HCT116 (cell line): ENCODE results near the gene PPM1F. TPM values are rescaled to one million over a fixed set of nuclear protein-coding genes. Genes with fewer than 3 reads are reported as not detected.

Experiments
- ATAC-seq: fragments of 200-7000 bp; cut with Tn5 transposase; 2 replicates; pipeline ENCODE4 v1.9.1; 2020; ENCODE audit warnings: mild to moderate bottlenecking, moderate library complexity
- BruUV-seq: library from RNA; stranded (reverse); fragments of 400-500 nt; replicated peaks from 2 replicates; lab custom pipeline; 2021; lab: Mats Ljungman, UMichigan
- CTCF ChIA-PET: fragments of 300-600 bp; sonication (Branson Sonifier 250); formaldehyde crosslinking; loops from one replicate; lab custom pipeline; 2021; ENCODE audit warnings: antibody characterized with exemption; lab: Charles Lee
- POLR2A ChIA-PET: fragments of 300-600, 350-600 bp; sonication (Branson Sonifier 250); formaldehyde crosslinking; loops from one replicate; lab custom pipeline; 2021; ENCODE audit warnings: antibody characterized with exemption; lab: Charles Lee
- RAD21 ChIA-PET, 2 experiments: fragments of 300-600 bp; sonication (Branson Sonifier 250); formaldehyde crosslinking; loops; one replicate each; lab custom pipeline; 2023; ENCODE audit warnings: low total read pairs in 2 of 2; ENCODE audit not compliant: uncharacterized antibody in 2 of 2, unreplicated experiment in 2 of 2, low non-redundant PET in 1 of 2; lab: Charles Lee
- DNase-seq: peaks from one replicate; pipeline ENCODE4 v3.0.0-alpha.2; 2010; ENCODE audit warnings: low read depth, low spot score
- H2AFZ ChIP-seq: fragments of 200-600 bp; shearing (Covaris generic), sonication (generic); 2 replicates; pipeline ENCODE4 v1.6.1; 2017; ENCODE audit warnings: low read depth, mixed run types, mixed read lengths, antibody characterized with exemption, low read length; ENCODE audit not compliant: poor library complexity, severe bottlenecking
- H3K27ac ChIP-seq: 2 replicates; pipeline ENCODE4 v1.5.1; 2012; ENCODE audit warnings: low read depth, low read length
- H3K27me3 ChIP-seq: fragments of 200-600 bp; sonication (generic); 2 replicates; pipeline ENCODE4 v1.6.1; 2016; ENCODE audit warnings: mixed run types, low read length, mixed read lengths; ENCODE audit not compliant: insufficient read depth
- H3K36me3 ChIP-seq, 2 experiments: fragments of 200-500 bp in 1 of 2; fragments of 200-600 bp in 1 of 2; sonication (Bioruptor generic) in 1 of 2; sonication (generic) in 1 of 2; 2 replicates each; pipeline versions ENCODE4 v1.5.1 to v1.6.1; 2014 to 2016; ENCODE audit warnings: low read length in 2 of 2, inconsistent platforms in 1 of 2, mixed read lengths in 1 of 2, mixed run types in 1 of 2; ENCODE audit not compliant: insufficient read depth in 2 of 2, control insufficient read depth in 1 of 2
- H3K4me1 ChIP-seq, 2 experiments: fragments of 200-600 bp in 1 of 2; sonication (generic) in 1 of 2; 2 replicates each; pipeline versions ENCODE4 v1.5.1 to v1.6.1; 2012 to 2017; ENCODE audit warnings: low read length in 2 of 2, inconsistent platforms in 1 of 2, mild to moderate bottlenecking in 1 of 2, mixed read lengths in 1 of 2, mixed run types in 1 of 2, moderate library complexity in 1 of 2; ENCODE audit not compliant: insufficient read depth in 2 of 2, control insufficient read depth in 1 of 2
- H3K4me2 ChIP-seq: fragments of 200-600 bp; sonication (generic); 2 replicates; pipeline ENCODE4 v1.6.1; 2017; ENCODE audit warnings: mixed run types, low read length, mixed read lengths
- H3K4me3 ChIP-seq, 2 experiments: fragments of 200-600 bp in 1 of 2; sonication (generic) in 1 of 2; replicated peaks in 1 of 2; 2 replicates each; pipeline ENCODE4 v1.5.1; 2011 to 2016; ENCODE audit warnings: low read length in 2 of 2, control low read depth in 1 of 2, low read depth in 1 of 2, mild to moderate bottlenecking in 1 of 2, mixed read lengths in 1 of 2, mixed run types in 1 of 2
- H3K79me2 ChIP-seq: fragments of 200-600 bp; sonication (generic); 2 replicates; pipeline ENCODE4 v1.6.1; 2017; ENCODE audit warnings: mild to moderate bottlenecking, mixed run types, low read length, moderate library complexity, mixed read lengths; ENCODE audit not compliant: insufficient read depth
- H3K9ac ChIP-seq: fragments of 200-600 bp; sonication (generic); 2 replicates; pipeline ENCODE4 v1.6.1; 2016; ENCODE audit warnings: low read length, mixed read lengths
- H3K9me2 ChIP-seq: fragments of 200-600 bp; sonication (generic), shearing (Covaris generic); 2 replicates; pipeline ENCODE4 v1.6.1; 2017; ENCODE audit warnings: mixed run types, mild to moderate bottlenecking, moderate library complexity; ENCODE audit not compliant: insufficient read depth
- H3K9me3 ChIP-seq, 2 experiments: fragments of 200-500 bp in 1 of 2; fragments of 200-600 bp in 1 of 2; sonication (Bioruptor generic) in 1 of 2; sonication (generic) in 1 of 2; 2 replicates each; pipeline ENCODE4 v1.6.1; 2014 to 2017; ENCODE audit warnings: low read length in 2 of 2, mixed read lengths in 2 of 2, inconsistent platforms in 1 of 2, low read depth in 1 of 2, mild to moderate bottlenecking in 1 of 2, mixed run types in 1 of 2, moderate library complexity in 1 of 2; ENCODE audit not compliant: control insufficient read depth in 1 of 2, insufficient read depth in 1 of 2
- H4K20me1 ChIP-seq: fragments of 200-600 bp; sonication (generic), shearing (Covaris generic); 2 replicates; pipeline ENCODE4 v1.6.1; 2017; ENCODE audit warnings: mixed run types, mild to moderate bottlenecking, moderate library complexity; ENCODE audit not compliant: insufficient read depth
- ATF3 ChIP-seq: IDR thresholded peaks from 2 replicates; pipeline ENCODE4 v1.6.1; 2012
- CBX3 ChIP-seq: IDR thresholded peaks from 2 replicates; pipeline ENCODE4 v1.6.1; 2012; ENCODE audit warnings: low read depth
- CEBPB ChIP-seq: IDR thresholded peaks from 2 replicates; pipeline ENCODE4 v1.6.1; 2012; ENCODE audit warnings: low read depth
- CTCF ChIP-seq, 3 experiments: fragments of 200-600 bp in 1 of 3; sonication (generic) in 1 of 3; IDR thresholded peaks in 2 of 3; conservative IDR thresholded peaks in 1 of 3; 2 replicates each; pipeline ENCODE4 v1.5.1; 2012 to 2017; ENCODE audit warnings: low read depth in 2 of 3, low read length in 2 of 3, antibody characterized with exemption in 1 of 3, borderline replicate concordance in 1 of 3, control low read depth in 1 of 3, mild to moderate bottlenecking in 1 of 3, mixed read lengths in 1 of 3, mixed run types in 1 of 3, moderate library complexity in 1 of 3; ENCODE audit not compliant: insufficient read depth in 1 of 3
- EGR1 ChIP-seq: IDR thresholded peaks from 2 replicates; pipeline ENCODE4 v1.6.1; 2012; ENCODE audit warnings: low read depth
- EZH2 ChIP-seq: fragments of 200-600 bp; sonication (generic); IDR thresholded peaks from 2 replicates; pipeline ENCODE4 v1.6.1; 2017; ENCODE audit warnings: antibody characterized with exemption, mixed run types
- EZH2phosphoT487 ChIP-seq: fragments of 200-600 bp; IDR thresholded peaks from 2 replicates; pipeline ENCODE4 v1.6.1; 2018; ENCODE audit warnings: antibody characterized with exemption, borderline replicate concordance
- FOSL1 ChIP-seq: IDR thresholded peaks from 2 replicates; pipeline ENCODE4 v1.6.1; 2012; ENCODE audit warnings: low read depth
- JUND ChIP-seq: IDR thresholded peaks from 2 replicates; pipeline ENCODE4 v1.6.1; 2012
- POLR2A ChIP-seq: IDR thresholded peaks from 2 replicates; pipeline ENCODE4 v1.7.0; 2011; ENCODE audit warnings: borderline replicate concordance; ENCODE audit not compliant: insufficient read depth, insufficient read length; ENCODE audit errors: extremely low read depth
- POLR2AphosphoS5 ChIP-seq: IDR thresholded peaks from 2 replicates; pipeline ENCODE4 v1.6.1; 2011; ENCODE audit warnings: mild to moderate bottlenecking, low read depth, low read length, moderate library complexity
- SIN3A ChIP-seq: IDR thresholded peaks from 2 replicates; pipeline ENCODE4 v1.6.1; 2012; ENCODE audit warnings: low read depth
- SP1 ChIP-seq: IDR thresholded peaks from 2 replicates; pipeline ENCODE4 v1.6.1; 2012; ENCODE audit warnings: low read depth
- SRF ChIP-seq: IDR thresholded peaks from 2 replicates; pipeline ENCODE4 v1.6.1; 2012; ENCODE audit warnings: low read depth
- TCF7L2 ChIP-seq: IDR thresholded peaks from 2 replicates; pipeline ENCODE4 v1.7.0; 2011; ENCODE audit warnings: borderline replicate concordance, inconsistent platforms; ENCODE audit not compliant: insufficient read depth, insufficient read length; ENCODE audit errors: extremely low read depth
- ZBTB33 ChIP-seq: IDR thresholded peaks from 2 replicates; pipeline ENCODE4 v1.6.1; 2011; ENCODE audit warnings: mild to moderate bottlenecking, low read length, moderate library complexity; ENCODE audit not compliant: insufficient replicate concordance; ENCODE audit errors: extremely low read depth
- ZFX ChIP-seq: fragments of 450-650 bp; IDR thresholded peaks from 2 replicates; pipeline ENCODE4 v1.6.1; 2017
- ZNF274 ChIP-seq: fragments of 200-500 bp; sonication (Bioruptor generic); IDR thresholded peaks from 2 replicates; pipeline ENCODE4 v1.6.1; 2014; ENCODE audit warnings: mild to moderate bottlenecking, low read depth, low read length, inconsistent platforms
- intact Hi-C: fragments of 100-400 bp; cut with micrococcal nuclease; formaldehyde crosslinking; loops from 2 replicates; pipeline ENCODE4 v1.10.0; 2022
- total RNA-seq: library from RNA; stranded (reverse); gene quantifications from one replicate; pipeline ENCODE4 v1.2.1, GENCODE V29; 2021; ENCODE audit not compliant: unreplicated experiment
- TF ChIP-seq, protein P1 (sequence below): IDR thresholded peaks from 2 replicates; pipeline ENCODE4 v1.6.1; 2012; ENCODE audit warnings: low read depth

Gene PPM1F
- total RNA-seq, 1 experiment from 2014 or later = 27.3 TPM

DNA sequence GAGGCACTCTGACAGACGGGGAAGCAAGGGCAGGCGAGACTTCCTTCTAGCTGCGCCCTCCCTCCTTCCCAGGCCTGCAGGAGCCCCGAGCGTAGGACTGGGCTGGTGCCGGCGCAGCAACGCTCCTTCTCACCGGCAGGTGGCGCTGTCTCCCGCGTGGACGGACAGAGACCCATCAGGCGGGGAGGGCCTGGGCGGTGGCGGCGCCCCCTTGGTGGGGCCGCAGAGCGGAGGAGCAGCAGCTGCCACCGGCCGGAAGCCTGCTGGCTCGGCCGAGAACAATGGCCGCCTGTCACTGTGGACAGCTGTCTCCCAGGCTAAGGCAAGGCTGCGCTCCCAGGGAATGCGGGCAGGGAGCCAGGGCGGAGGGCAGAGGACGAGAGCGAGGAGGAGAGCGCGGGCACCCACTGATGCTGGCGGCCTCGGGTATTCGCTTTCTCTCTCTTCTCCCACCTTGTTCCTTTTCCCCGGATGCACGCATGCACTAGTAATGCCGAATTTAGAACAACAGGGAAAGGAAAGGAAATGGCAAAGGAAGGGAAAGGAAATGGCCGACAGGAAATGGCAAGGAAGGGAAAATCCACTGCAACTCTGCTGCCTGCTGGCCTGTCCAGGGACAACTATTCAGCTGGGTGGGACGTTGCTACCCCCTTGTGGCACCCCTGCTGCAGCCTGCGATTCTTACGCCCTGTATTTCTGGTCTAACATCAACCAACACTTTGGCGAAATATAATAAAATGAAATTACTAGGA, 14.4 kb downstream of the PPM1F start:
- no peaks in the 10 kb centered on the region for H3K9me3 ChIP-seq
- RAD21 ChIA-PET = interaction anchor here in 1 of 2 experiments (0.7 to 1.6 kb wide), 3 partner anchors 15 to 956 kb away, joined by 3 to 5 read pairs (median 4); partner anchors contain the start of gene PPM1F
- H2AFZ ChIP-seq = no peak overlapping the region
- H3K4me2 ChIP-seq = peak overlapping the region; percentile 83
- peak overlapping the region; percentile 91 for H3K27ac ChIP-seq
- H3K9me2 ChIP-seq = no peaks in the 10 kb centered on the region
- intact Hi-C loops = loop anchor here (2.0 kb wide), 1 partner anchor 225 kb away; no protein-coding TSS in a partner anchor
- CTCF ChIA-PET = interaction anchor here (0.5 to 1.8 kb wide), 15 partner anchors 8 to 363 kb away, joined by 3 to 19 read pairs (median 4); partner anchors contain the start of genes PPM1F and TOP3B
- ATAC-seq (peak; percentile 91), DNase-seq (peak; percentile 69)
- POLR2A ChIA-PET = no interaction called here
- no peaks in the 10 kb centered on the region for H3K27me3 ChIP-seq
- H3K79me2 ChIP-seq = peaks cover 8% of the 10 kb centered on the region; the same call in 1 of the 2 replicates
- H3K4me1 ChIP-seq = peaks cover 25 to 44% of the 10 kb centered on the region in 2 experiments
- peak overlapping the region; percentile 52 to 58 for H3K4me3 ChIP-seq
- peaks cover 0 to 27% of the 10 kb centered on the region in 2 experiments; a peak in 3 of 4 replicates for H3K36me3 ChIP-seq
- no peaks in the 10 kb centered on the region for H4K20me1 ChIP-seq
- H3K9ac ChIP-seq = peak overlapping the region; percentile 65
- BruUV-seq = no TSS peak
- TF ChIP-seq, protein P1, sequence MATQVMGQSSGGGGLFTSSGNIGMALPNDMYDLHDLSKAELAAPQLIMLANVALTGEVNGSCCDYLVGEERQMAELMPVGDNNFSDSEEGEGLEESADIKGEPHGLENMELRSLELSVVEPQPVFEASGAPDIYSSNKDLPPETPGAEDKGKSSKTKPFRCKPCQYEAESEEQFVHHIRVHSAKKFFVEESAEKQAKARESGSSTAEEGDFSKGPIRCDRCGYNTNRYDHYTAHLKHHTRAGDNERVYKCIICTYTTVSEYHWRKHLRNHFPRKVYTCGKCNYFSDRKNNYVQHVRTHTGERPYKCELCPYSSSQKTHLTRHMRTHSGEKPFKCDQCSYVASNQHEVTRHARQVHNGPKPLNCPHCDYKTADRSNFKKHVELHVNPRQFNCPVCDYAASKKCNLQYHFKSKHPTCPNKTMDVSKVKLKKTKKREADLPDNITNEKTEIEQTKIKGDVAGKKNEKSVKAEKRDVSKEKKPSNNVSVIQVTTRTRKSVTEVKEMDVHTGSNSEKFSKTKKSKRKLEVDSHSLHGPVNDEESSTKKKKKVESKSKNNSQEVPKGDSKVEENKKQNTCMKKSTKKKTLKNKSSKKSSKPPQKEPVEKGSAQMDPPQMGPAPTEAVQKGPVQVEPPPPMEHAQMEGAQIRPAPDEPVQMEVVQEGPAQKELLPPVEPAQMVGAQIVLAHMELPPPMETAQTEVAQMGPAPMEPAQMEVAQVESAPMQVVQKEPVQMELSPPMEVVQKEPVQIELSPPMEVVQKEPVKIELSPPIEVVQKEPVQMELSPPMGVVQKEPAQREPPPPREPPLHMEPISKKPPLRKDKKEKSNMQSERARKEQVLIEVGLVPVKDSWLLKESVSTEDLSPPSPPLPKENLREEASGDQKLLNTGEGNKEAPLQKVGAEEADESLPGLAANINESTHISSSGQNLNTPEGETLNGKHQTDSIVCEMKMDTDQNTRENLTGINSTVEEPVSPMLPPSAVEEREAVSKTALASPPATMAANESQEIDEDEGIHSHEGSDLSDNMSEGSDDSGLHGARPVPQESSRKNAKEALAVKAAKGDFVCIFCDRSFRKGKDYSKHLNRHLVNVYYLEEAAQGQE = no peak
- no peak for TF ChIP-seq FOSL1
- no peak for TF ChIP-seq TCF7L2
- no peak for TF ChIP-seq JUND
- no peak for TF ChIP-seq EZH2
- TF ChIP-seq CTCF (IDR thresholded peaks at IDR 0.05 in 2 of 3, conservative IDR thresholded peaks at IDR 0.05 in 1 of 3; ENCODE audit: borderline replicate concordance in 1 of 3, insufficient read depth in 1 of 3, low read depth in 2 of 3, low read length in 2 of 3) = peak; percentile 93 to 98 (median 94)
- no peak for TF ChIP-seq EZH2phosphoT487
- TF ChIP-seq POLR2AphosphoS5 = no peak
- TF ChIP-seq ZBTB33 = no peak
- TF ChIP-seq CEBPB = no peak
- no peak for TF ChIP-seq ATF3
- TF ChIP-seq SIN3A = no peak
- TF ChIP-seq CBX3 = no peak; the same call in 1 of the 2 replicates
- no peak for TF ChIP-seq SP1
- TF ChIP-seq POLR2A = no peak
- TF ChIP-seq EGR1 = no peak
- no peak for TF ChIP-seq ZNF274
- no peak for TF ChIP-seq SRF
- TF ChIP-seq ZFX = peak; percentile 49; the same call in 1 of the 2 replicates
